RWPE2 (cell line): Measurements from ENCODE around the gene DTX3.
"Not testable (repeated sequence)": the region's sequence is repeated elsewhere in the genome, so short reads cannot be mapped to it uniquely, and the experiment has no call there.

Source experiments
- ATAC-seq: fragments of 200-7000 bp; cut with Tn5 transposase; 3 replicates; pipeline ENCODE4 v1.9.1; 2021; ENCODE audit warnings: low read depth
- DNase-seq: peaks from one replicate; pipeline ENCODE4 v3.0.0-alpha.2; 2020; ENCODE audit warnings: low spot score
- H3K27ac ChIP-seq: fragments of 450-650 bp; 2 replicates; pipeline ENCODE4 v1.5.1; 2017; ENCODE audit warnings: mild to moderate bottlenecking; ENCODE audit not compliant: poor library complexity, severe bottlenecking
- H3K27me3 ChIP-seq: fragments of 250-450 bp; sonication (Bioruptor Pico); 2 replicates; pipeline ENCODE4 v1.5.1; 2021; ENCODE audit warnings: mild to moderate bottlenecking, moderate library complexity; ENCODE audit not compliant: insufficient read depth, poor library complexity, severe bottlenecking
- H3K36me3 ChIP-seq: fragments of 250-450 bp; sonication (Bioruptor Pico); 2 replicates; pipeline ENCODE4 v1.5.1; 2020; ENCODE audit warnings: low read depth, mild to moderate bottlenecking, moderate library complexity
- H3K4me1 ChIP-seq: fragments of 250-450 bp; sonication (Bioruptor Pico); 2 replicates; pipeline ENCODE4 v1.5.1; 2021; ENCODE audit warnings: mild to moderate bottlenecking, moderate library complexity; ENCODE audit not compliant: insufficient read depth, poor library complexity, severe bottlenecking
- H3K4me3 ChIP-seq: fragments of 250-450 bp; sonication (Bioruptor Pico); 2 replicates; pipeline ENCODE4 v1.5.1; 2021; ENCODE audit warnings: mild to moderate bottlenecking, moderate library complexity; ENCODE audit not compliant: severe bottlenecking
- H3K9me3 ChIP-seq: fragments of 250-450 bp; sonication (Bioruptor Pico); 2 replicates; pipeline ENCODE4 v1.5.1; 2021; ENCODE audit warnings: mild to moderate bottlenecking, moderate library complexity; ENCODE audit not compliant: severe bottlenecking
- TF ChIP-seq, protein P1 (sequence below): fragments of 450-650 bp; IDR thresholded peaks from one replicate; pipeline ENCODE4 v1.5.1; 2017; ENCODE audit warnings: mild to moderate bottlenecking, moderate library complexity; ENCODE audit not compliant: poor library complexity, severe bottlenecking

Gene DTX3

DNA sequence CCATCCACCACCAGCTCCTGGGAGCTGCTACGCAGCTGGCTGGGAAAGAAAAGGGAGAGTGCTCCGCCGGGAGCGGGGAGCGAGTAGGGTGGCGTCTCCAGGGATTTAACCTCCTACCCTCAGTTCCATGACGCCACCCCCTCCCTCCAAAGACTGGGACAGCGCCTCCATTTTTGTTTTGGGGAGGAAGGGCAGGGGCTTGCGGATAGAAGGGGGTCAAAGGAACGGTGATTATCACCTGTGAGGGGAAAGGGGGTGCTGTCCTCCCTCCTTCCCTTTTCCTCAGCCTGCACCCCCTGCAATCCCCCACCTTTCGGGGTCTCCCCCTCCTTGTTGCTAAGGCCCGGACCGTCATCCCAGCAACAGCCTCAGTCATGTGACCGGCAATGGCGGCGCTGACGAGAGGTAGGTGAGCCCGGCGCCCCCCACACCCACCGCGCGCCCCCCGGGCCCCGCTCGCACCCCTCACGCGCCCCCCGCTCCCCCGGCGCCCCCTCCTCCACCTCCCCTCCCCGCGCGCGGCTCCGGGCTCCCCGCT lies at the start of gene DTX3:
Gene DTX3 (plus strand): TSS at position 371 of the 538 bp plus-strand sequence. CDS start 1,694 bp downstream, outside the sequence.
- peaks cover 5% of the 10 kb centered on the region for H3K4me1 ChIP-seq
- H3K4me3 ChIP-seq: peak within 1 kb of the TSS; percentile 43
- H3K36me3 ChIP-seq: peaks cover 14% of the 10 kb centered on the region
- TF ChIP-seq, protein P1, sequence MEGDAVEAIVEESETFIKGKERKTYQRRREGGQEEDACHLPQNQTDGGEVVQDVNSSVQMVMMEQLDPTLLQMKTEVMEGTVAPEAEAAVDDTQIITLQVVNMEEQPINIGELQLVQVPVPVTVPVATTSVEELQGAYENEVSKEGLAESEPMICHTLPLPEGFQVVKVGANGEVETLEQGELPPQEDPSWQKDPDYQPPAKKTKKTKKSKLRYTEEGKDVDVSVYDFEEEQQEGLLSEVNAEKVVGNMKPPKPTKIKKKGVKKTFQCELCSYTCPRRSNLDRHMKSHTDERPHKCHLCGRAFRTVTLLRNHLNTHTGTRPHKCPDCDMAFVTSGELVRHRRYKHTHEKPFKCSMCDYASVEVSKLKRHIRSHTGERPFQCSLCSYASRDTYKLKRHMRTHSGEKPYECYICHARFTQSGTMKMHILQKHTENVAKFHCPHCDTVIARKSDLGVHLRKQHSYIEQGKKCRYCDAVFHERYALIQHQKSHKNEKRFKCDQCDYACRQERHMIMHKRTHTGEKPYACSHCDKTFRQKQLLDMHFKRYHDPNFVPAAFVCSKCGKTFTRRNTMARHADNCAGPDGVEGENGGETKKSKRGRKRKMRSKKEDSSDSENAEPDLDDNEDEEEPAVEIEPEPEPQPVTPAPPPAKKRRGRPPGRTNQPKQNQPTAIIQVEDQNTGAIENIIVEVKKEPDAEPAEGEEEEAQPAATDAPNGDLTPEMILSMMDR: no peak
- peak; percentile 30; the same call in 2 of the 3 replicates for ATAC-seq
- no peak for DNase-seq
- H3K9me3 ChIP-seq: no peaks in the 10 kb centered on the region
- H3K27me3 ChIP-seq: no peaks in the 10 kb centered on the region
- peak within 1 kb of the TSS; percentile 19 for H3K27ac ChIP-seq

GRCh38 chr12:57554897-57555296 lies 49.7 kb upstream of the DTX3 start:
- H3K36me3 ChIP-seq: no peaks in the 10 kb centered on the region
- ATAC-seq: no peak
- no peaks in the 10 kb centered on the region for H3K9me3 ChIP-seq
- DNase-seq: no peak
- no peaks in the 10 kb centered on the region for H3K4me1 ChIP-seq
- H3K27me3 ChIP-seq: no peaks in the 10 kb centered on the region
- H3K27ac ChIP-seq: no peak overlapping the region
- no peak overlapping the region for H3K4me3 ChIP-seq
- TF ChIP-seq, protein P1: no peak

- ATAC-seq: no peak
- TF ChIP-seq, protein P1: no peak
- no peak overlapping the region for H3K4me3 ChIP-seq
Measured at GRCh38 chr12:57558864-57559263, 45.8 kb upstream of the DTX3 start.

DNA sequence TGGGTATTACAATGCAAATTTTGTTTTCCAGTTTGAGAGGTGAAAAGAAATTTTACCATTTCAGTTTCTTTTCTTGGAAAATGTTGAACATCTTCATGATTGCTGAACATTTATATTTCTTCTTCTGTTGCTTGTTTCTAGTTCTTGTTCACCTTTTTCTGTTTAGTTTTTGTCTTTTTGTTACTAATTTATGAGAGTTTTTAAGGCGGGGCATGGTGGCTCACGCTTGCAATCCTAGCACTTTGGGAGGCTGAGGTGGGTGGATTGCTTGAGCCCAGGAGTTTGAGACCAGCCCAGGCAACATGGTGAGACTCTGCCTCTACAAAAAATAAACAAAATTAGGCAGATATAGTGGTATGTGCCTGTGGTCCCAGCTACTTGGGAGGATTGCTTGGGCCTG lies 44.1 kb upstream of the DTX3 start:
- no peak overlapping the region for H3K27ac ChIP-seq
- H3K27me3 ChIP-seq: no peaks in the 10 kb centered on the region
- H3K9me3 ChIP-seq: no peaks in the 10 kb centered on the region
- H3K4me1 ChIP-seq: no peaks in the 10 kb centered on the region
- H3K36me3 ChIP-seq: no peaks in the 10 kb centered on the region
- TF ChIP-seq, protein P1: no peak
- DNase-seq (no peak), ATAC-seq (no peak)
- no peak overlapping the region for H3K4me3 ChIP-seq

More at GRCh38 chr12:57558864-57559263, 45.8 kb upstream of the DTX3 start:
- H3K9me3 ChIP-seq: no peaks in the 10 kb centered on the region
- H3K27me3 ChIP-seq: no peaks in the 10 kb centered on the region
- H3K4me1 ChIP-seq: no peaks in the 10 kb centered on the region
- no peaks in the 10 kb centered on the region for H3K36me3 ChIP-seq
- H3K27ac ChIP-seq: no peak overlapping the region
- no peak for DNase-seq

DNA sequence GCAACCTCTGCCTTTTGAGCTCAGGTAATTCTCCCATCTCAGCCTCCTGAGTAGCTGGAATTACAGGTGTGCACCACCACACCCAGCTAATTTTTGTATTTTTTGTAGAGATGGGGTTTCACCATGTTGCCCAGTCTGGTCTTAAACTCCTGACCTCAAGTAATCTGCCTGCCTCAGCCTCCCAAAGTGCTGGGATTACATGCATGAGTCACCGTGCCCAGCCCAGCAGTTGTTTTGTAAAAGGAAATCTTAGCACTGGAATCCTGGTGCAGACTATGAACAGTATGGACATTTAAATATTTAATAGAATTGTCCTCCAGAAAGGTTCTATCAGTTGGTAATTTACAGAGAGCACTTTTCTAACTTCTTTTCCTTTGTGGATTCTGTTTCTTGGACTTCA lies 43.5 kb upstream of the DTX3 start:
- not testable (repeated sequence) for H3K4me1 ChIP-seq, H3K4me3 ChIP-seq, H3K36me3 ChIP-seq, H3K27me3 ChIP-seq, H3K27ac ChIP-seq, DNase-seq, H3K9me3 ChIP-seq
- ATAC-seq: 0 out of 3 replicates have a peak, but pooled peaks have one; percentile 41
